ENCODE measurements around the gene ZFTA.
"Not testable (repeated sequence)": the region's sequence is repeated elsewhere in the genome, so short reads cannot be mapped to it uniquely, and the experiment has no call there.

Gene ZFTA

GRCh38 chr11:63813563-63814382 lies 45.2 kb upstream of the ZFTA start:
- H3K36me3 ChIP-seq, result peaks cover 10 to 28% (median 21%) of the 10 kb centered on the region in 3 donors
- intact Hi-C loops (cut with DNase I; ENCODE audit: low total_unique reads), result loop anchor here (2.0 kb wide), 1 partner anchor 45 kb away; the partner anchor contains the start of gene ZFTA
- peaks cover 0 to 32% (median 19%) of the 10 kb centered on the region in 4 donors for H3K4me1 ChIP-seq
- H3K27ac ChIP-seq, result peak overlapping the region; percentile 71 to 80
- H3K27me3 ChIP-seq, result no peaks in the 10 kb centered on the region
- no peak for TF ChIP-seq CTCF (IDR thresholded peaks at IDR 0.05)
- no peaks in the 10 kb centered on the region for H3K9me3 ChIP-seq
- peak overlapping the region; percentile 73 to 78 for H3K4me3 ChIP-seq
- DNase-seq, result peak; percentile 47 to 69

GRCh38 chr11:63813035-63813562 lies 44.5 kb upstream of the ZFTA start, which contains the start of gene SPINDOC:
Gene SPINDOC (plus strand): TSS chr11:63813456. CDS start chr11:63813687, 231 bp downstream.
- DNase-seq, result peak; percentile 69 to 90
- Histone ChIP-seq H3K9me3 (no peaks in the 10 kb centered on the region), H3K27ac (peak within 1 kb of the TSS; percentile 71 to 80), H3K27me3 (no peaks in the 10 kb centered on the region), H3K4me3 (peak within 1 kb of the TSS; percentile 73 to 78), H3K4me1 (peaks cover 0 to 32% (median 19%) of the 10 kb centered on the region in 4 donors), H3K36me3 (peaks cover 3 to 22% (median 14%) of the 10 kb centered on the region in 3 donors)
- TF ChIP-seq CTCF (IDR thresholded peaks at IDR 0.05), result peak in 1 of 2 experiments; percentile 5
- intact Hi-C loops (cut with DNase I; ENCODE audit: low total_unique reads), result loop anchor here (2.0 kb wide), 1 partner anchor 44 kb away; the partner anchor contains the start of gene ZFTA

- DNase-seq, result no peak
- Histone ChIP-seq H3K4me3 (no peak overlapping the region), H3K27ac (no peak overlapping the region), H3K9me3 (no peaks in the 10 kb centered on the region), H3K4me1 (peaks cover 0 to 34% (median 18%) of the 10 kb centered on the region in 4 donors), H3K27me3 (no peaks in the 10 kb centered on the region), H3K36me3 (peaks cover 0 to 7% (median 3%) of the 10 kb centered on the region in 3 donors)
- intact Hi-C loops (cut with DNase I; ENCODE audit: low total_unique reads), result no loop called here
- TF ChIP-seq CTCF (IDR thresholded peaks at IDR 0.05), result no peak
Measured at GRCh38 chr11:63811522-63811921, 42.9 kb upstream of the ZFTA start.

GRCh38 chr11:63810383-63810782 lies 41.8 kb upstream of the ZFTA start:
- peaks cover 0 to 38% (median 16%) of the 10 kb centered on the region in 4 donors for H3K4me1 ChIP-seq
- H3K27me3 ChIP-seq; H3K36me3 ChIP-seq; H3K9me3 ChIP-seq; intact Hi-C loops (cut with DNase I; ENCODE audit: low total_unique reads); H3K27ac ChIP-seq; DNase-seq; H3K4me3 ChIP-seq: not testable (repeated sequence)

- Histone ChIP-seq H3K36me3 (no peaks in the 10 kb centered on the region), H3K27ac (peak overlapping the region; percentile 64 to 67), H3K4me3 (no peak overlapping the region), H3K27me3 (no peaks in the 10 kb centered on the region), H3K4me1 (peaks cover 0 to 15% (median 6%) of the 10 kb centered on the region in 4 donors), H3K9me3 (no peaks in the 10 kb centered on the region)
- peak; percentile 34 to 78 for DNase-seq
- TF ChIP-seq CTCF (IDR thresholded peaks at IDR 0.05), result no peak
- intact Hi-C loops (cut with DNase I; ENCODE audit: low total_unique reads), result no loop called here
Measured at GRCh38 chr11:63805844-63806415, 37.4 kb upstream of the ZFTA start.

Measured in tibial artery (tissue), 4 donors.